Measurements from ENCODE around the gene CEP112. TPM values are rescaled to one million over a fixed set of nuclear protein-coding genes. Genes with fewer than 3 reads are reported as not detected.

Gene CEP112
- total RNA-seq, 1 donor from 2014 or later = 9.7 TPM

- H3K9me3 Mint-ChIP-seq = no peaks in the 10 kb centered on the region
Observed at GRCh38 chr17:65753348-65753747, 438.6 kb downstream of the CEP112 start.

GRCh38 chr17:65751263-65751662, 440.7 kb downstream of the CEP112 start:
- no peaks in the 10 kb centered on the region for H3K27me3 ChIP-seq
- no peak overlapping the region for H3K4me2 ChIP-seq
- H4K20me1 ChIP-seq (ENCODE audit: low read depth) = no peaks in the 10 kb centered on the region
- no peaks in the 10 kb centered on the region for H3K9me3 Mint-ChIP-seq
- no peaks in the 10 kb centered on the region for H3K79me2 ChIP-seq (ENCODE audit: low read depth)
- H3K4me3 Mint-ChIP-seq = no peak overlapping the region
- H3K36me3 Mint-ChIP-seq = peaks cover 4% of the 10 kb centered on the region
- no peak overlapping the region for H3K4me3 ChIP-seq
- H3K27ac Mint-ChIP-seq = no peak overlapping the region
- no peaks in the 10 kb centered on the region for H3K36me3 ChIP-seq
- DNase-seq (ENCODE audit: low spot score) = no peak
- H3K27ac ChIP-seq = no peak overlapping the region
- no peaks in the 10 kb centered on the region for H3K4me1 ChIP-seq
- no peak overlapping the region for H3K9ac ChIP-seq
- H3F3A ChIP-seq (ENCODE audit: low read depth) = no peaks in the 10 kb centered on the region
- no peaks in the 10 kb centered on the region for H3K9me3 ChIP-seq (ENCODE audit: low read depth)
- peaks cover 9% of the 10 kb centered on the region for H3K4me1 Mint-ChIP-seq
- peaks cover 2% of the 10 kb centered on the region for H3K27me3 Mint-ChIP-seq (ENCODE audit: insufficient read depth, low read depth)
- no peak for TF ChIP-seq EZH2phosphoT487 (IDR thresholded peaks at IDR 0.05)
- no peak for TF ChIP-seq CTCF (IDR thresholded peaks at IDR 0.05)
- TF ChIP-seq EZH2 (IDR thresholded peaks at IDR 0.05) = no peak
- H2AFZ ChIP-seq (replicated peaks) = no peak overlapping the region

More at GRCh38 chr17:65753348-65753747, 438.6 kb downstream of the CEP112 start:
- no peaks in the 10 kb centered on the region for H3K4me1 ChIP-seq
- no peak overlapping the region for H3K4me3 ChIP-seq
- Mint-ChIP-seq H3K27me3 (ENCODE audit: insufficient read depth, low read depth) (peaks cover 2% of the 10 kb centered on the region), H3K4me3 (no peak overlapping the region), H3K27ac (no peak overlapping the region), H3K36me3 (peaks cover 4% of the 10 kb centered on the region), H3K4me1 (peaks cover 9% of the 10 kb centered on the region)
- no peak overlapping the region for H2AFZ ChIP-seq (replicated peaks)
- H3K27me3 ChIP-seq = no peaks in the 10 kb centered on the region
- H3K27ac ChIP-seq = no peak overlapping the region
- no peaks in the 10 kb centered on the region for H3K36me3 ChIP-seq
- TF ChIP-seq CTCF (IDR thresholded peaks at IDR 0.05) = no peak
- no peak for TF ChIP-seq EZH2phosphoT487 (IDR thresholded peaks at IDR 0.05)
- TF ChIP-seq EZH2 (IDR thresholded peaks at IDR 0.05) = no peak
- no peaks in the 10 kb centered on the region for H4K20me1 ChIP-seq (ENCODE audit: low read depth)
- H3K79me2 ChIP-seq (ENCODE audit: low read depth) = no peaks in the 10 kb centered on the region
- no peaks in the 10 kb centered on the region for H3K9me3 ChIP-seq (ENCODE audit: low read depth)
- H3K4me2 ChIP-seq = no peak overlapping the region
- H3K9ac ChIP-seq = no peak overlapping the region
- no peak for DNase-seq (ENCODE audit: low spot score)
- H3F3A ChIP-seq (ENCODE audit: low read depth) = no peaks in the 10 kb centered on the region

- H3K27me3 ChIP-seq = no peaks in the 10 kb centered on the region
- Mint-ChIP-seq H3K9me3 (no peaks in the 10 kb centered on the region), H3K27ac (no peak overlapping the region), H3K4me3 (no peak overlapping the region), H3K4me1 (peaks cover 9% of the 10 kb centered on the region), H3K36me3 (peaks cover 4% of the 10 kb centered on the region), H3K27me3 (ENCODE audit: insufficient read depth, low read depth) (peaks cover 2% of the 10 kb centered on the region)
- no peak for DNase-seq (ENCODE audit: low spot score)
- H4K20me1 ChIP-seq (ENCODE audit: low read depth) = no peaks in the 10 kb centered on the region
- no peak overlapping the region for H3K4me3 ChIP-seq
- no peak overlapping the region for H3K27ac ChIP-seq
- H3K4me1 ChIP-seq = no peaks in the 10 kb centered on the region
- H2AFZ ChIP-seq (replicated peaks) = no peak overlapping the region
- H3K4me2 ChIP-seq = no peak overlapping the region
- TF ChIP-seq EZH2phosphoT487 (IDR thresholded peaks at IDR 0.05) = no peak
- H3K9me3 ChIP-seq (ENCODE audit: low read depth) = no peaks in the 10 kb centered on the region
- no peaks in the 10 kb centered on the region for H3K36me3 ChIP-seq
- no peaks in the 10 kb centered on the region for H3F3A ChIP-seq (ENCODE audit: low read depth)
- no peak overlapping the region for H3K9ac ChIP-seq
- no peaks in the 10 kb centered on the region for H3K79me2 ChIP-seq (ENCODE audit: low read depth)
Observed at GRCh38 chr17:65750631-65751115, 441.3 kb downstream of the CEP112 start.

GRCh38 chr17:65750166-65750565, 441.8 kb downstream of the CEP112 start:
- Mint-ChIP-seq H3K9me3 (no peaks in the 10 kb centered on the region), H3K36me3 (no peaks in the 10 kb centered on the region), H3K4me1 (peaks cover 9% of the 10 kb centered on the region), H3K27ac (no peak overlapping the region), H3K4me3 (no peak overlapping the region), H3K27me3 (ENCODE audit: insufficient read depth, low read depth) (peaks cover 2% of the 10 kb centered on the region)
- no peaks in the 10 kb centered on the region for H3K4me1 ChIP-seq
- H3K27me3 ChIP-seq = no peaks in the 10 kb centered on the region
- H3K4me2 ChIP-seq = no peak overlapping the region
- no peak overlapping the region for H2AFZ ChIP-seq (replicated peaks)
- H3K27ac ChIP-seq = no peak overlapping the region
- H3K4me3 ChIP-seq = no peak overlapping the region
- no peaks in the 10 kb centered on the region for H4K20me1 ChIP-seq (ENCODE audit: low read depth)
- no peaks in the 10 kb centered on the region for H3K9me3 ChIP-seq (ENCODE audit: low read depth)
- TF ChIP-seq EZH2phosphoT487 (IDR thresholded peaks at IDR 0.05) = no peak
- no peak for TF ChIP-seq EZH2 (IDR thresholded peaks at IDR 0.05)
- TF ChIP-seq CTCF (IDR thresholded peaks at IDR 0.05) = no peak
- H3K9ac ChIP-seq = no peak overlapping the region
- no peak for DNase-seq (ENCODE audit: low spot score)
- no peaks in the 10 kb centered on the region for H3K36me3 ChIP-seq
- H3F3A ChIP-seq (ENCODE audit: low read depth) = no peaks in the 10 kb centered on the region
- no peaks in the 10 kb centered on the region for H3K79me2 ChIP-seq (ENCODE audit: low read depth)

Measured in neural progenitor cell (in vitro differentiated cells).